Lung (tissue), 12 donors: ENCODE results near the gene ALG12. TPM values are rescaled to one million over a fixed set of nuclear protein-coding genes. Genes with fewer than 3 reads are reported as not detected.

ENCODE experiments used
- ATAC-seq: fragments of 200-7000 bp; cut with Tn5 transposase; one replicate; pipeline ENCODE4 v1.9.1; 2020; ENCODE audit warnings: moderate number of reproducible peaks; ENCODE audit not compliant: insufficient read depth, low FRiP score
- DNase-seq, 3 donors: peaks; one replicate each; pipeline ENCODE4 v3.0.0-alpha.2; 2013 to 2017
- H3K27ac ChIP-seq, 2 donors: one replicate each; pipeline ENCODE4 v1.5.1; 2013; ENCODE audit warnings: mild to moderate bottlenecking in 2 of 2, moderate library complexity in 2 of 2, control low read depth in 1 of 2, inconsistent platforms in 1 of 2, low read depth in 1 of 2, low read length in 1 of 2
- H3K27me3 ChIP-seq, 3 donors: one replicate each; pipeline ENCODE4 v1.5.1; 2013; ENCODE audit warnings: low read length in 2 of 3; ENCODE audit not compliant: control insufficient read depth in 3 of 3, insufficient read depth in 3 of 3
- H3K36me3 ChIP-seq, 4 donors: one replicate each; pipeline ENCODE4 v1.5.1; 2013; ENCODE audit warnings: low read length in 4 of 4, mild to moderate bottlenecking in 1 of 4, moderate library complexity in 1 of 4; ENCODE audit not compliant: control insufficient read depth in 4 of 4, insufficient read depth in 4 of 4
- H3K4me1 ChIP-seq, 5 donors: one replicate each; pipeline ENCODE4 v1.5.1; 2013; ENCODE audit warnings: low read length in 5 of 5, mild to moderate bottlenecking in 2 of 5, moderate library complexity in 1 of 5; ENCODE audit not compliant: control insufficient read depth in 5 of 5, insufficient read depth in 5 of 5
- H3K4me3 ChIP-seq: one replicate; pipeline ENCODE4 v1.5.1; 2013; ENCODE audit warnings: mild to moderate bottlenecking, control low read depth, moderate library complexity
- H3K9ac ChIP-seq, 2 donors: one replicate each; pipeline ENCODE4 v1.5.1; 2013; ENCODE audit warnings: low read length in 2 of 2, control low read depth in 1 of 2; ENCODE audit not compliant: insufficient read depth in 1 of 2
- H3K9me3 ChIP-seq, 4 donors: one replicate each; pipeline ENCODE4 v1.5.1; 2013; ENCODE audit warnings: low read length in 3 of 4, mild to moderate bottlenecking in 1 of 4, moderate library complexity in 1 of 4; ENCODE audit not compliant: control insufficient read depth in 4 of 4, insufficient read depth in 3 of 4
- WGBS, 2 donors: extraction: QIAGEN DNeasy Blood & Tissue Kit; methylation state at CpG; one replicate each; pipeline ENCODE4 v1.1.7; 2013; 5-methylcytosine and 5-hydroxymethylcytosine counted together
- polyA plus RNA-seq, 2 donors: library from polyadenylated mRNA; stranded (reverse); fragments of 200-250 nt; gene quantifications; one replicate each; pipeline ENCODE4 v1.2.1, GENCODE V29; 2013
- total RNA-seq, 2 donors: library from RNA; depleted of rRNA in 1 of 2; stranded (reverse); fragments of >200 nt in 1 of 2; gene quantifications; one replicate each; pipeline ENCODE4 v1.2.1, GENCODE V29; 2014 to 2021
- TF ChIP-seq, protein P1 (sequence below): IDR thresholded peaks from 2 replicates; pipeline ENCODE4 v1.5.1; 2012; ENCODE audit warnings: mild to moderate bottlenecking; ENCODE audit errors: control extremely low read depth, extremely low read depth
- donor health status: control.
- donor health status: control.
- donor health status: Bipolar disorder and iron deficiency.
- donor health status: healthy.
- donor health status: DM: yes; HTN: yes; CAD: no.

Gene ALG12
- total and polyA plus RNA-seq, 4 donors: 13.6 to 33.9 (median 16.6) TPM

- TF ChIP-seq, protein P1, sequence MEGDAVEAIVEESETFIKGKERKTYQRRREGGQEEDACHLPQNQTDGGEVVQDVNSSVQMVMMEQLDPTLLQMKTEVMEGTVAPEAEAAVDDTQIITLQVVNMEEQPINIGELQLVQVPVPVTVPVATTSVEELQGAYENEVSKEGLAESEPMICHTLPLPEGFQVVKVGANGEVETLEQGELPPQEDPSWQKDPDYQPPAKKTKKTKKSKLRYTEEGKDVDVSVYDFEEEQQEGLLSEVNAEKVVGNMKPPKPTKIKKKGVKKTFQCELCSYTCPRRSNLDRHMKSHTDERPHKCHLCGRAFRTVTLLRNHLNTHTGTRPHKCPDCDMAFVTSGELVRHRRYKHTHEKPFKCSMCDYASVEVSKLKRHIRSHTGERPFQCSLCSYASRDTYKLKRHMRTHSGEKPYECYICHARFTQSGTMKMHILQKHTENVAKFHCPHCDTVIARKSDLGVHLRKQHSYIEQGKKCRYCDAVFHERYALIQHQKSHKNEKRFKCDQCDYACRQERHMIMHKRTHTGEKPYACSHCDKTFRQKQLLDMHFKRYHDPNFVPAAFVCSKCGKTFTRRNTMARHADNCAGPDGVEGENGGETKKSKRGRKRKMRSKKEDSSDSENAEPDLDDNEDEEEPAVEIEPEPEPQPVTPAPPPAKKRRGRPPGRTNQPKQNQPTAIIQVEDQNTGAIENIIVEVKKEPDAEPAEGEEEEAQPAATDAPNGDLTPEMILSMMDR: no peak
- 89 to 95% methylated on average over 8 of the region's 8 CpGs for WGBS, 2 donors
- Histone ChIP-seq H3K27me3 (no peaks in the 10 kb centered on the region), H3K9ac (no peak overlapping the region), H3K9me3 (peaks cover 3 to 18% (median 12%) of the 10 kb centered on the region in 4 donors), H3K36me3 (peaks cover 4 to 16% (median 5%) of the 10 kb centered on the region in 4 donors), H3K4me1 (peaks cover 0 to 2% (median 0%) of the 10 kb centered on the region in 5 donors), H3K27ac (no peak overlapping the region), H3K4me3 (no peak overlapping the region)
- ATAC-seq (no peak), DNase-seq (no peak)
Observed at GRCh38 chr22:49866646-49867045, 51.6 kb downstream of the ALG12 start.

DNA sequence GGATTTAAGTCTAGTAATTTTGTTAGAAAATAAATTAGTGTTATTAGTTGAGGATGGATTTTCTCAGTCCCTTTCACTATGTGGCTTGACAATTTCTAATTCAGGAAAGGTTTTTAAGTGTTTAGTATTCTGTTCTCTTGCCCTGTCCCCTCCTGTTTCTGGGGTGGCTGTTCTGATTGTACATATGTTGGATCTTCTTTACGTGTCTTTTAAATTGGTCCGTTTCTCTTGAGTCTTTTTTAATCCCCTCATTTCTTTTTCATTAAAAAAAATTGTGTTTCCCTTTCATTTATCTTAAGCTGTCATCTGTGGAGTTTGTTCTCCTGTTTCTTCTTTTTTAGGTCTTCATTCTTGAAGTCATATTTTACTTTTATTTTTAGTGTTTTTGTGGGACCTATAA, 52.1 kb downstream of the ALG12 start:
- 39 to 46% methylated on average over 2 of the region's 2 CpGs for WGBS, 2 donors
- TF ChIP-seq, protein P1: no peak

DNA sequence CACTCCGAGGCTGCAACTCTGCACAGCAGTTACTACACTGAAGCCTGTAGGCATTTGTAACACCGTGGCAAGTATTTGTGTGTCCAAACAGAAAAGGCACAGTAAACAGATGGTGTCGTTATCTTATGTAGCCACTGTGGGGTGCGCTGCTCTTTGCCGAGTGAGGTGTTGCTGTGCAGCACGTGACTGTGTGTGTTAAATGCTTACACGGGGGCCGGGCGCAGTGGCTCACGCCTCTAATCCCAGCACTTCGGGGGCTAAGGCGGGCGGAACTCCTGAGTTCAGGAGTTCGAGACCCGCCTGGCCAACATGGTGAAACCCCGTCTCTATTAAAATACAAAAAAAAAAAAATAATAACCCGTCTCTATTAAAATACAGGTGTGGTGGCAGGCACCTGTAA, 53.1 kb downstream of the ALG12 start:
- no peak for DNase-seq
- Histone ChIP-seq H3K4me3 (no peak overlapping the region), H3K9ac (no peak overlapping the region), H3K27ac (no peak overlapping the region), H3K9me3 (peaks cover 3 to 18% (median 11%) of the 10 kb centered on the region in 4 donors), H3K36me3 (peaks cover 4 to 15% (median 5%) of the 10 kb centered on the region in 4 donors), H3K4me1 (peaks cover 0 to 2% (median 0%) of the 10 kb centered on the region in 5 donors), H3K27me3 (no peaks in the 10 kb centered on the region)
- ATAC-seq: no peak
- WGBS, 2 donors: 92 to 93% methylated on average over 17 of the region's 17 CpGs
- TF ChIP-seq, protein P1: no peak

More for the DNA sequence above, 52.1 kb downstream of the ALG12 start:
- H3K27me3 ChIP-seq: no peaks in the 10 kb centered on the region
- H3K27ac ChIP-seq: no peak overlapping the region
- ATAC-seq (no peak), DNase-seq (no peak)
- H3K9me3 ChIP-seq: peaks cover 3 to 18% (median 12%) of the 10 kb centered on the region in 4 donors
- H3K4me3 ChIP-seq: no peak overlapping the region
- peaks cover 4 to 16% (median 5%) of the 10 kb centered on the region in 4 donors for H3K36me3 ChIP-seq
- no peak overlapping the region for H3K9ac ChIP-seq
- H3K4me1 ChIP-seq: peaks cover 0 to 2% (median 0%) of the 10 kb centered on the region in 5 donors

- H3K9me3 ChIP-seq: peaks cover 3 to 13% (median 5%) of the 10 kb centered on the region in 4 donors
- no peak for DNase-seq
- no peak for ATAC-seq
- WGBS, 2 donors: 77 to 78% methylated on average over 7 of the region's 7 CpGs
- peaks cover 2 to 9% (median 4%) of the 10 kb centered on the region in 4 donors for H3K36me3 ChIP-seq
- no peak overlapping the region for H3K9ac ChIP-seq
- no peak overlapping the region for H3K27ac ChIP-seq
- peaks cover 0 to 2% (median 0%) of the 10 kb centered on the region in 5 donors for H3K4me1 ChIP-seq
- TF ChIP-seq, protein P1: no peak
- no peak overlapping the region for H3K4me3 ChIP-seq
- H3K27me3 ChIP-seq: no peaks in the 10 kb centered on the region
Observed at GRCh38 chr22:49863931-49864330, 54.3 kb downstream of the ALG12 start.
